Upper lobe of left lung (tissue), 4 donors: Measurements from ENCODE around the gene EMILIN3.

ENCODE experiments used
- CTCF ChIP-seq, 6 experiments: fragments of 450-650 bp in 4 of 6; fragments of 200-600 bp in 2 of 6; sonication (generic) in 2 of 6; IDR thresholded peaks; one replicate each; pipeline ENCODE4 v1.5.1; 2016 to 2019; ENCODE audit warnings: antibody characterized with exemption in 6 of 6
- EP300 ChIP-seq, 4 donors: sonication (generic); formaldehyde crosslinking; IDR thresholded peaks; one replicate each; pipeline ENCODE4 v1.5.1; 2017; ENCODE audit warnings: antibody characterized with exemption in 4 of 4, control low read depth in 2 of 4
- POLR2A ChIP-seq, 4 donors: fragments of 450-650 bp; IDR thresholded peaks; one replicate each; pipeline ENCODE4 v1.5.1; 2016 to 2017; ENCODE audit warnings: antibody characterized with exemption in 4 of 4, mild to moderate bottlenecking in 2 of 4
- POLR2AphosphoS5 ChIP-seq, 2 donors: sonication (generic); formaldehyde crosslinking; IDR thresholded peaks; one replicate each; pipeline ENCODE4 v1.5.1; 2017; ENCODE audit warnings: antibody characterized with exemption in 2 of 2

DNA sequence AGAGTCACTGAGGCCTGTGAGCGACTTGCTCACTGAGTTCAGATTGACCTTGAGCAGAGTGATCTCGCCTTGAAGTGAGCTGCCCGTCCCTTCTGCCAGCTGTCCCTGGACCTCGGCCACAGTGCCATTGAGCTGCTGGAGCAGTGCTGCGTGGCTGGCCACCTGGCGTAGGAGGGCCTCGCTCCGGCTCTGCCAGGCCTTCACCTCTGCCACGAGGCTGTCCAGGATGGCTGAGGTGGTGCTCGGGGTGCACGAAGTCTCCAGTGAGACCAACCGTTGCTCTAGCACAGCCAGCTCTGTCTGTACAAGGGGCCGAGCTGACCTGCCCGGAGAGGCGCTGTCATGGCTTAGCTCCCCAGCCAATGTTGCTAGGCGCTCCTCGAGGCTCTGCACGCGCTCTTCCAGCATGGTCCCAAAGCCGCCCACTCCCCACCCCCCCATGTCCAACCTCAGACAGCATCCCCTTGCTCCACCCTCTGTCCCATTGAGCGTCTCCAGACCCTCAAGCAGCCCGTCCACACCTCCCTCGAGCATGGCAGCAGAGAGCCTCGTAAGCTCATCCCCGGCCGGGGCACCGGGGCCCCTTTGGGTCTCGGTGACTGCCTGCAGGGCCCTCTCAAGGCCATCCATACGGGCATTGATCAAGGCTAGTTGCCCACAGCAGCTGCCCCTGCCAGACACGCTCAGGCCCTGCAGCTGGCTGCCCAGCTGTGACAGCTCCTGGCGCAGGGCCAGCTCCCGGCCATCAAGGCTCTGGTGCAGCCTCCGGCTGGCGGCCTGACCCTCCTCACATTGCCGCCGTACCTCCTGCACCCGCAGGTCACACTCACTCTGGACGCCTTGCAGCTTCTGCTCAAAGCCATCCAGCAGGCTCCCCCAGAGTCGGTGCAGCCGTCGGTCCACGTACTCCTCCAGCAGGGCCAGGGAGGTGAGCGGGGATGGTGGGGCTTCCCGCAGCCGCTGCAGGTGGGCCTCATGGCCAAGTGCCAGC, 4.6 kb downstream of the EMILIN3 start:
- TF ChIP-seq CTCF (IDR thresholded peaks at IDR 0.05) (no peak), POLR2AphosphoS5 (IDR thresholded peaks at IDR 0.05) (no peak), POLR2A (IDR thresholded peaks at IDR 0.05) (no peak), EP300 (IDR thresholded peaks at IDR 0.05) (no peak)
